Embryonic facial prominence (tissue), 1 donor: ENCODE measurements around the gene TAS2R13.

Source experiments
- DNase-seq: peaks from one replicate; pipeline ENCODE4 v3.0.0-alpha.2; 2016; ENCODE audit errors: extremely low spot score

Gene TAS2R13

GRCh38 chr12:10867381-10867780 lies 42.0 kb downstream of the TAS2R13 start:
- no peak for DNase-seq

GRCh38 chr12:10863512-10864218 lies 45.7 kb downstream of the TAS2R13 start:
- no peak for DNase-seq

GRCh38 chr12:10861366-10861765 lies 48.0 kb downstream of the TAS2R13 start:
- no peak for DNase-seq
